Mucosa of stomach (tissue), 1 donor: Measurements from ENCODE around the gene CTSL.
A peak's percentile ranks its signal among the peaks of the same experiment; 100 is the strongest.

Experiments used
- H3K27me3 ChIP-seq: one replicate; pipeline ENCODE4 v1.7.0; 2013; ENCODE audit warnings: mild to moderate bottlenecking, low read length; ENCODE audit not compliant: control insufficient read depth, insufficient read depth
- H3K36me3 ChIP-seq: one replicate; pipeline ENCODE4 v1.7.0; 2013; ENCODE audit warnings: low read length; ENCODE audit not compliant: control insufficient read depth, insufficient read depth
- H3K4me1 ChIP-seq: one replicate; pipeline ENCODE4 v1.7.0; 2013; ENCODE audit warnings: mild to moderate bottlenecking, low read length; ENCODE audit not compliant: control insufficient read depth, insufficient read depth
- H3K4me3 ChIP-seq: one replicate; pipeline ENCODE4 v1.7.0; 2013; ENCODE audit warnings: low read length
- H3K9ac ChIP-seq: one replicate; pipeline ENCODE4 v1.7.0; 2013; ENCODE audit warnings: mild to moderate bottlenecking, low read length, moderate library complexity
- H3K9me3 ChIP-seq: one replicate; pipeline ENCODE4 v1.7.0; 2013; ENCODE audit warnings: mild to moderate bottlenecking, low read length, moderate library complexity; ENCODE audit not compliant: control insufficient read depth
- donor health status: Pancreatic carcinoma.

CTSL gene

DNA sequence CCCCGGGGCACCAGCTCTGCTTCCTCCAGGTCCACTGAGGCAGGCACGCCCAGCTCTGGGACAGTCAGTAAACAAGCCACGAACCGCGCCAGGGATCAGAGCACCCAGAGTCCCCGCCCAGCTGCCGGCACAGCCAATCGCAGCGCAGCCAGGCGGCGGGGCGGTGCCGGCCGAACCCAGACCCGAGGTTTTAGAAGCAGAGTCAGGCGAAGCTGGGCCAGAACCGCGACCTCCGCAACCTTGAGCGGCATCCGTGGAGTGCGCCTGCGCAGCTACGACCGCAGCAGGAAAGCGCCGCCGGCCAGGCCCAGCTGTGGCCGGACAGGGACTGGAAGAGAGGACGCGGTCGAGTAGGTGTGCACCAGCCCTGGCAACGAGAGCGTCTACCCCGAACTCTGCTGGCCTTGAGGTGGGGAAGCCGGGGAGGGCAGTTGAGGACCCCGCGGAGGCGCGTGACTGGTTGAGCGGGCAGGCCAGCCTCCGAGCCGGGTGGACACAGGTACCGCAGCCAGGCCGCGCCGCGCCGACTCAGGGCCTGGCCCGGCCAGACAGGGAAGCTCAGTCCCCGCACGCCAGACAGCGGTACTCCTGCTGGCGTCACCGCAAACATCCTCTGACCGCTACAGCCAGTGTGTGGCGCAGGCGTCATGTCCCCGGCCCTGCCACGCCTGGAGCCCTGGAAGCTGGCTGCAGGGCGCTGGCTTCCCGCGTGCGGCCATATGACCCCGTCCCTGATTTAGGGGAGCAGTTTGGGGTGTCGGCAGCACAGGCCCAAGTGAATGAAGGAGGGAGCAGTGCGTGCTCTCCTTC lies at the start of gene CTSL:
Gene CTSL (plus strand): TSS at position 220 of the 810 bp plus-strand sequence. CDS start 1,485 bp downstream, outside the sequence.
- H3K4me1 ChIP-seq: no peaks in the 10 kb centered on the region
- no peaks in the 10 kb centered on the region for H3K36me3 ChIP-seq

DNA sequence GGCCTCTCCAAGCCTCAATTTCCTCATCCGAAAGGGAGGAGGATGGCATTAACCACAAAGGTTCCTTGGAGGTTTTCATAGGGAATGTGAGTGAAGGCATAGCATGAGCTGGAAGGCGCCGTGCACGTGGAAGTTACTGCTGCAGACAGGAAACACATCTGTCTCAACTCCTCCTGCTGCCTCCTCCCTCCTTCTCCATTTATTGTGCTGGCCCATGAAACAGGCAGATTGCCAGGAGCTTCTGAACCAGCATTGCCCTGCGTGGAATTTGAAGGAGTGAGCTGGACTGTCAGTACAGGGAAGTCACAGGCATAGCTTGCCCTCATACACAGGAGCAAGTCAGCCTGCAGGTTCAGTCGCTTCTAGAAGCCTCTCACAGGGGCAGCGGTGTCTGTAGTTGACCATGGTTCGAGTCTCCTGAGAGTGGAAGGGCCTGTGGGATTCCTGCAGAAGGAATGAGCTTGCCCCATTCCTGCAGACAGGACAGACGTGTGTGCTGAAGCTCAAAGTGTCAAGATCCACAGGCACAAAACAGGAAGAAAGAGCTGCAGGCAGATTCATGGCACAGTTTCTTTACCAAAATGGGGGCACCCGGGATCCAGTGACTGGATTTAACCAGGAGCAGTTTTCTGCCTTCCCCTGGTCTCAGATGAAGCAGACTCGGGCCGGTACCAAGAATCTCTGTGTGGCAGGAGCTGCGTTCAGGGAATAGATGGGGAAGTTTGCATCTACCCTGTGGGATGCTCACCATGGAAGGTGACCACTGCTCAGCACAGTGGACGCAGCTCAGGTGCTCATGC lies 48.7 kb upstream of the CTSL start:
- peaks cover 8% of the 10 kb centered on the region for H3K36me3 ChIP-seq
- H3K9me3 ChIP-seq: no peaks in the 10 kb centered on the region
- H3K4me3 ChIP-seq: no peak overlapping the region
- no peak overlapping the region for H3K9ac ChIP-seq
- peaks cover 36% of the 10 kb centered on the region for H3K4me1 ChIP-seq
- H3K27me3 ChIP-seq: no peaks in the 10 kb centered on the region

More for the DNA sequence above, at the start of gene CTSL:
- Histone ChIP-seq H3K4me3 (peak within 1 kb of the TSS; percentile 58), H3K9me3 (no peaks in the 10 kb centered on the region), H3K27me3 (no peaks in the 10 kb centered on the region), H3K9ac (peak within 1 kb of the TSS; percentile 73)

- H3K9ac ChIP-seq: no peak overlapping the region
- H3K36me3 ChIP-seq: peaks cover 8% of the 10 kb centered on the region
- no peak overlapping the region for H3K4me3 ChIP-seq
- H3K9me3 ChIP-seq: no peaks in the 10 kb centered on the region
- H3K4me1 ChIP-seq: peaks cover 36% of the 10 kb centered on the region
- H3K27me3 ChIP-seq: no peaks in the 10 kb centered on the region
These were observed 47.9 kb upstream of the CTSL start for GRCh38 chr9:87677776-87678587.

GRCh38 chr9:87678650-87679355 lies 47.1 kb upstream of the CTSL start:
- H3K4me1 ChIP-seq: peaks cover 29% of the 10 kb centered on the region
- H3K4me3 ChIP-seq: no peak overlapping the region
- peaks cover 8% of the 10 kb centered on the region for H3K36me3 ChIP-seq
- no peaks in the 10 kb centered on the region for H3K9me3 ChIP-seq
- no peaks in the 10 kb centered on the region for H3K27me3 ChIP-seq
- no peak overlapping the region for H3K9ac ChIP-seq

- peaks cover 9% of the 10 kb centered on the region for H3K4me1 ChIP-seq
- peaks cover 8% of the 10 kb centered on the region for H3K36me3 ChIP-seq
- H3K9me3 ChIP-seq: no peaks in the 10 kb centered on the region
- no peak overlapping the region for H3K9ac ChIP-seq
- H3K4me3 ChIP-seq: no peak overlapping the region
- H3K27me3 ChIP-seq: no peaks in the 10 kb centered on the region
These were observed 44.5 kb upstream of the CTSL start for GRCh38 chr9:87681271-87682061.

- Histone ChIP-seq H3K27me3 (no peaks in the 10 kb centered on the region), H3K9ac (no peak overlapping the region), H3K36me3 (peaks cover 8% of the 10 kb centered on the region), H3K9me3 (no peaks in the 10 kb centered on the region), H3K4me3 (no peak overlapping the region), H3K4me1 (peaks cover 2% of the 10 kb centered on the region)
These were observed 43.8 kb upstream of the CTSL start for GRCh38 chr9:87682085-87682484.

DNA sequence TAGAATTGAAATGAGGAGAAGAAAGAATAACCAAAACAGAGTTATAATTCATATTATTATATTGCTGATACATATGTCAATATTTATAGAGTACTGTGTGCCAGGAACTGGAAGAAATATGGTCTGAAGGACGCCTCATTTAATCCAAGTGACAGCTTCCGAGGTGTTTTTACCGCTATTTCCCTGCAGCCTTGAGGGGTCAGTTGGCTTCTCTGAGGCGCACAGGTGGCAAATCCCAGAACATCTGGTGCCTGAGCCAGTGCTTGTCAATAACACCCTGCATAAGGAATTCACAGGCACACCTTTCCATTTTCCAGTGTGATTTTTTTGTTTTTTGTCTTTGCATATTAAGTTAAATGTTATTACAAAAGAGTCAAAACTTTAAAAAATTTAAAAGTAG lies 43.3 kb upstream of the CTSL start:
- Histone ChIP-seq H3K9me3 (no peaks in the 10 kb centered on the region), H3K27me3 (no peaks in the 10 kb centered on the region), H3K4me1 (no peaks in the 10 kb centered on the region), H3K4me3 (no peak overlapping the region), H3K36me3 (peaks cover 8% of the 10 kb centered on the region), H3K9ac (no peak overlapping the region)

DNA sequence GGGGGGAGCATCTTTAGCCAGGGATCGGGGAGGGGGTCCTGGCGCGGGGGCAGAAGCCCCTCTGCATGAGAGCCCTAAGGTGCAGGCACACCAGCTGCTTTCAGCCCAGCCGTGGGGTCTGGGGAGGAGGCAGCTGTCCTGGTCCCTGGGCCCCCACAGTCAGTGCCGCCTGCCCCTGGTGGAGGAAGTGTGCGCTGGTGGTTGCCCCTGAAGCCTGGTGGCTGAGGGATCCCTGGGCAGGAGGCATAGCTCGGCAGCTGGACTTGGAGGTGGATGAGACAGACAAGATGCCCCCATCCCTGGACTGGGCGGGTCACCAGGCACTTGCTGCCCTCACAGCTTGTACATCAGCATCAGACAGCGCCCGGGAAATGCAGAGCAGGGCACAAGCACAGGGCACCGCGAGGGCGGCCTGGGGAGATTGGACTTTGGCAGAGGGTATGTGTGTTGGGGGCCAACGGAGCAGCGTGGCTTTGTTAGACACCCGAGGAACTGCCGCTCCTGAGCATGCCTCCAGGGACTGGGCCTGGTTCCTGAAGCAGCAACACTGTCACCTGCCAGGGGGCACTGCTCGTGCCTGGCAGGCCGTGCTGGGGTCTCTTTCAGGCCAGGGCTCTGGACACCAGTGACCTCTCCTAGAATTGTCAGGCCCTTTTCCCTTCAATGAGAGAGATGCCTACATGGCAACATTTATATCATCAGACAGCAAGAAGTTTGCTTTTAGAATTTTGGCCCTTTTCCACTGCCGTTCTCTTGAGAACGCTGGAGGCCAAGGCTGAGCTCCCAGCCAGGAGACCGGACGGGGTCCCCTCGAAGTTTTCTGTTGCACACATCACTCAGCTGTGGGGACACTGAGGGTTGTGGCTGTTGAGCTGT lies 41.9 kb upstream of the CTSL start:
- Histone ChIP-seq H3K27me3 (no peaks in the 10 kb centered on the region), H3K36me3 (peaks cover 8% of the 10 kb centered on the region), H3K9ac (no peak overlapping the region), H3K4me1 (no peaks in the 10 kb centered on the region), H3K4me3 (no peak overlapping the region), H3K9me3 (no peaks in the 10 kb centered on the region)

DNA sequence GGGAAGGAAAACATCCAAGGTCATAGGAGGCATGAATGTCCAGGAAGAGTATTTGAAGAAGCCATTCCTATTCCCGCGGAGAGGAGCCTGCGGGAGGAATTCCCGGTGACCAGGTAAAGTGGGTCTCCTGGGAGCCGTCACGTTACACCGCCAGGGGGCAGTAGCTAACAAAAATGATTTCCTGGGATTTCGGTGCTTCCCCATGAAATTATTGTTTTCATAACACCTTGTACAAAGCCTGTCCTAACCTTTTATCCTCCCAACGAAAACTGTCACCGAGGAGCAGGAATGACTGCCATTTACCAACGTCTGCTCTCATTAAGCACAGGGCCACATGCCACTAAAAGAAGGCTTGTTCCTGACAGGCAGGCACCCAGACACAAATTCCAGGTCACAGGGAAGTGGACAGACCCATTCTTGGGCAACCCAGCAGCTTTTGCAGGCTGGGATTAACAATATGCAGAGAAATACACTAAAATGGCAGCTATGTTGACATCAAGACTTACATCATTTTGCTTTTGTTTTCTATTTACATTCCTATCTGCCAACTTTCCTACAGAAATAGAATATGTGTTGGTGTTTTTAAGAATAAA lies 41.2 kb upstream of the CTSL start:
- H3K4me3 ChIP-seq: no peak overlapping the region
- no peak overlapping the region for H3K9ac ChIP-seq

GRCh38 chr9:87685441-87685840 lies 40.5 kb upstream of the CTSL start:
- no peaks in the 10 kb centered on the region for H3K27me3 ChIP-seq
- peaks cover 8% of the 10 kb centered on the region for H3K36me3 ChIP-seq
- H3K4me1 ChIP-seq: no peaks in the 10 kb centered on the region
- H3K4me3 ChIP-seq: no peak overlapping the region
- H3K9me3 ChIP-seq: no peaks in the 10 kb centered on the region
- no peak overlapping the region for H3K9ac ChIP-seq

More for the DNA sequence above, 41.2 kb upstream of the CTSL start:
- no peaks in the 10 kb centered on the region for H3K9me3 ChIP-seq
- no peaks in the 10 kb centered on the region for H3K4me1 ChIP-seq
- peaks cover 8% of the 10 kb centered on the region for H3K36me3 ChIP-seq
- H3K27me3 ChIP-seq: no peaks in the 10 kb centered on the region
